GM12878 (cell line): ENCODE results near the gene AOAH. TPM values are rescaled to one million over a fixed set of nuclear protein-coding genes. Genes with fewer than 3 reads are reported as not detected.

ENCODE experiments used
- ATAC-seq: fragments of 200-7000 bp; cut with Tn5 transposase; 3 replicates; pipeline ENCODE4 v1.9.1; 2020; ENCODE audit warnings: mild to moderate bottlenecking, moderate library complexity
- BruUV-seq: library from RNA; stranded (reverse); fragments of 400-500 nt; replicated peaks from 2 replicates; lab custom pipeline; 2021; lab: Mats Ljungman, UMichigan
- CTCF ChIA-PET: fragments of 300-600 bp; sonication (Branson Sonifier 250); formaldehyde crosslinking; extraction: SDS; loops from one replicate; lab custom pipeline; 2021; ENCODE audit warnings: inconsistent platforms; lab: Yijun Ruan, JAX
- POLR2A ChIA-PET: fragments of 350-600 bp; formaldehyde crosslinking; extraction: SDS; loops from one replicate; lab custom pipeline; 2021; ENCODE audit warnings: inconsistent platforms; lab: Charles Lee
- RAD21 ChIA-PET: fragments of 300-600 bp; sonication (Branson Sonifier 250); formaldehyde crosslinking; loops from one replicate; lab custom pipeline; 2023; ENCODE audit warnings: antibody characterized with exemption; ENCODE audit not compliant: unreplicated experiment; lab: Charles Lee
- SMC1A ChIA-PET: fragments of 300-600 bp; sonication (Branson Sonifier 250); formaldehyde crosslinking; loops from one replicate; lab custom pipeline; 2023; ENCODE audit not compliant: unreplicated experiment, uncharacterized antibody; lab: Charles Lee
- DNase-seq: peaks from one replicate; pipeline ENCODE4 v3.0.0-alpha.2; 2011; ENCODE audit warnings: low read depth, low spot score
- FAIRE-seq: peaks from 3 replicates; lab custom pipeline; 2011; peaks lifted over from hg19 to GRCh38; lab: Jason Lieb, UNC
- H2AFZ ChIP-seq: 2 replicates; pipeline ENCODE4 v1.6.0; 2011; ENCODE audit warnings: low read depth, low read length, control low read depth; ENCODE audit not compliant: control insufficient read depth
- H3K27ac ChIP-seq: 2 replicates; pipeline ENCODE4 v1.5.1; 2011; ENCODE audit warnings: control low read depth; ENCODE audit not compliant: control insufficient read depth, insufficient read depth
- H3K27me3 ChIP-seq, 2 experiments: replicated peaks in 1 of 2; 2 replicates each; pipeline versions ENCODE4 v1.6.0 to v1.6.1; 2011; ENCODE audit warnings: low read length in 1 of 2; ENCODE audit not compliant: control insufficient read depth in 2 of 2, insufficient read depth in 2 of 2
- H3K36me3 ChIP-seq, 2 experiments: 2 replicates each; pipeline ENCODE4 v1.5.1; 2011; ENCODE audit warnings: low read length in 1 of 2; ENCODE audit not compliant: control insufficient read depth in 2 of 2, insufficient read depth in 2 of 2
- H3K4me1 ChIP-seq: 2 replicates; pipeline ENCODE4 v1.6.1; 2011; ENCODE audit warnings: mild to moderate bottlenecking, low read length, moderate library complexity, mixed read lengths; ENCODE audit not compliant: control insufficient read depth, insufficient read depth
- H3K4me2 ChIP-seq: 2 replicates; pipeline ENCODE4 v1.6.0; 2011; ENCODE audit warnings: control low read depth; ENCODE audit not compliant: control insufficient read depth, insufficient read depth
- H3K4me3 ChIP-seq: fragments of 200-600 bp; sonication (generic); 2 replicates; pipeline ENCODE4 v1.5.1; 2016
- H3K79me2 ChIP-seq: 2 replicates; pipeline ENCODE4 v1.6.0; 2011; ENCODE audit warnings: low read length; ENCODE audit not compliant: control insufficient read depth, insufficient read depth
- H3K9ac ChIP-seq: 2 replicates; pipeline ENCODE4 v1.8.0; 2011; ENCODE audit warnings: low read length, control low read depth, mixed read lengths; ENCODE audit not compliant: control insufficient read depth, insufficient read depth
- H3K9me3 ChIP-seq: replicated peaks from 3 replicates; pipeline ENCODE4 v1.5.1; 2011; ENCODE audit warnings: mild to moderate bottlenecking, low read length; ENCODE audit not compliant: control insufficient read depth, insufficient read depth
- H4K20me1 ChIP-seq: 2 replicates; pipeline ENCODE4 v1.6.0; 2011; ENCODE audit not compliant: control insufficient read depth, insufficient read depth
- ATF7 ChIP-seq: fragments of 450-650 bp; IDR thresholded peaks from 2 replicates; pipeline ENCODE4 v1.6.1; 2016; ENCODE audit warnings: low read depth, mild to moderate bottlenecking
- EED ChIP-seq: sonication (generic); IDR thresholded peaks from 2 replicates; pipeline ENCODE4 v1.6.1; 2016; ENCODE audit warnings: antibody characterized with exemption, low read depth
- HDAC6 ChIP-seq: fragments of 200-600 bp; sonication (generic); IDR thresholded peaks from one replicate; pipeline ENCODE4 v1.8.0; 2017; ENCODE audit warnings: antibody characterized with exemption; ENCODE audit not compliant: unreplicated experiment
- IKZF2 ChIP-seq, 2 experiments: fragments of 450-650 bp; IDR thresholded peaks; 2 replicates each; pipeline ENCODE4 v1.6.1; 2017; ENCODE audit warnings: mild to moderate bottlenecking in 2 of 2, moderate library complexity in 2 of 2
- MTA2 ChIP-seq: fragments of 450-650 bp; IDR thresholded peaks from 2 replicates; pipeline ENCODE4 v1.6.1; 2016; ENCODE audit warnings: low read depth, mild to moderate bottlenecking, moderate library complexity
- MTA3 ChIP-seq: IDR thresholded peaks from 2 replicates; pipeline ENCODE4 v1.6.1; 2012; ENCODE audit warnings: low read length, inconsistent platforms, borderline replicate concordance
- NFIC ChIP-seq: IDR thresholded peaks from 2 replicates; pipeline ENCODE4 v1.6.1; 2012; ENCODE audit warnings: low read depth, mild to moderate bottlenecking, inconsistent platforms, low read length, moderate library complexity
- PKNOX1 ChIP-seq: fragments of 450-650 bp; IDR thresholded peaks from 2 replicates; pipeline ENCODE4 v1.6.1; 2016; ENCODE audit warnings: mild to moderate bottlenecking
- RUNX3 ChIP-seq: IDR thresholded peaks from 2 replicates; pipeline ENCODE4 v1.6.1; 2012; ENCODE audit warnings: low read length, inconsistent platforms
- SMAD5 ChIP-seq: IDR thresholded peaks from 2 replicates; pipeline ENCODE4 v1.6.1; 2016; ENCODE audit warnings: antibody characterized with exemption, low read depth
- SP1 ChIP-seq: IDR thresholded peaks from one replicate; pipeline ENCODE4 v1.6.1; 2011; ENCODE audit warnings: low read depth, low read length
- WRNIP1 ChIP-seq: IDR thresholded peaks from 2 replicates; pipeline ENCODE4 v1.6.1; 2011; ENCODE audit warnings: low read depth, low read length, improper control_type of control experiment, borderline replicate concordance
- WGBS: methylation state at CpG from one replicate; pipeline ENCODE4 v1.1.6; 2016; ENCODE audit warnings: low lambda C conversion rate; ENCODE audit not compliant: insufficient replicate concordance, insufficient coverage; ENCODE audit errors: missing lambda C conversion rate; 5-methylcytosine and 5-hydroxymethylcytosine counted together
- in situ Hi-C: fragments of 300-500 bp; cut with MboI; formaldehyde crosslinking; loops from 9 replicates; pipeline ENCODE4 v1.14.3; 2018; ENCODE audit warnings: mixed read lengths
- intact Hi-C: fragments of 100-400 bp; cut with micrococcal nuclease; formaldehyde crosslinking; loops from one replicate; pipeline ENCODE4 v1.14.2; 2022; ENCODE audit not compliant: unreplicated experiment
- polyA plus RNA-seq, 11 experiments: library from polyadenylated mRNA; depleted of rRNA in 4 of 11; unstranded in 6 of 11; stranded (reverse) in 5 of 11; fragments of >200 nt; fragmentation: Nextera tagmentation in 4 of 11; fragmentation: Illumina TruSeq in 1 of 11; extraction: Ambion mirVana in 4 of 11; extraction: Trizol in 1 of 11; gene quantifications; 1 replicate in 1 of 11; 2 replicates in 10 of 11; pipeline versions ENCODE4 v1.2.1 to v1.2.3, GENCODE V29; 2011 to 2016; ENCODE audit warnings: inconsistent platforms in 2 of 11, missing spikeins in 2 of 11, low read depth in 1 of 11
- total RNA-seq, 4 experiments: library from RNA; depleted of rRNA in 3 of 4; stranded (reverse); fragments of >200 nt in 3 of 4; fragmentation: Illumina TruSeq in 1 of 4; extraction: Trizol in 1 of 4; gene quantifications; 2 replicates each; pipeline versions ENCODE4 v1.2.1 to v1.2.3, GENCODE V29; 2013 to 2021

AOAH gene
- total and polyA plus RNA-seq, 10 of the 15 experiments (the other 5 are each of a cell fraction or from before 2014, with no cell fraction given) = 0.32 to 2.8 (median 1.4) TPM

GRCh38 chr7:36748017-36748487 is 23.8 kb upstream of the AOAH start:
- RAD21 ChIA-PET = interaction anchor here (0.6 to 1.5 kb wide), 4 partner anchors 8 to 434 kb away, joined by 3 to 4 read pairs (median 3); no protein-coding TSS in a partner anchor
- ATAC-seq = peak; percentile 88

GRCh38 chr7:36747280-36748016 is 23.2 kb upstream of the AOAH start:
- CTCF ChIA-PET = interaction anchor here (1.1 to 1.8 kb wide), 5 partner anchors 9 to 213 kb away, joined by 3 to 5 read pairs (median 3); no protein-coding TSS in a partner anchor
- RAD21 ChIA-PET = interaction anchor here (0.6 to 1.5 kb wide), 4 partner anchors 9 to 435 kb away, joined by 3 to 4 read pairs (median 3); no protein-coding TSS in a partner anchor
- Histone ChIP-seq H3K9me3 (peaks cover 3% of the 10 kb centered on the region; the same call in 1 of the 3 replicates), H2AFZ (no peak overlapping the region), H3K36me3 (no peaks in the 10 kb centered on the region), H3K4me3 (no peak overlapping the region), H3K9ac (no peak overlapping the region), H4K20me1 (no peaks in the 10 kb centered on the region), H3K27me3 (no peaks in the 10 kb centered on the region), H3K4me2 (no peak overlapping the region), H3K27ac (no peak overlapping the region), H3K4me1 (peaks cover 12% of the 10 kb centered on the region), H3K79me2 (no peaks in the 10 kb centered on the region)
- 60% methylated on average over 4 of the region's 4 CpGs for WGBS
- no TSS peak for BruUV-seq
- POLR2A ChIA-PET = no interaction called here
- ATAC-seq = peak; percentile 41
- FAIRE-seq = no peak
- SMC1A ChIA-PET = interaction anchor here (0.5 to 1.3 kb wide), 5 partner anchors 12 to 626 kb away, joined by 3 to 9 read pairs (median 3); no protein-coding TSS in a partner anchor
- DNase-seq = no peak
- intact Hi-C loops (no loop called here), in situ Hi-C loops (no loop called here)
- peak; percentile 46; the same call in 1 of the 2 replicates for TF ChIP-seq ATF7
- TF ChIP-seq SMAD5 = no peak
- peak; percentile 50; the same call in 1 of the 2 replicates for TF ChIP-seq MTA2
- TF ChIP-seq WRNIP1 = no peak
- peak in 1 of 2 experiments; percentile 36; a peak in 2 of 4 replicates for TF ChIP-seq IKZF2 (IDR thresholded peaks at IDR 0.05)
- TF ChIP-seq SP1 = no peak
- no peak for TF ChIP-seq EED
- no peak for TF ChIP-seq HDAC6
- TF ChIP-seq MTA3 = no peak
- TF ChIP-seq PKNOX1 = no peak

More at GRCh38 chr7:36748017-36748487, 23.8 kb upstream of the AOAH start:
- H3K4me1 ChIP-seq = peaks cover 6% of the 10 kb centered on the region
- peaks cover 3% of the 10 kb centered on the region; the same call in 1 of the 3 replicates for H3K9me3 ChIP-seq
- no peak for FAIRE-seq
- CTCF ChIA-PET = interaction anchor here (1.1 to 1.8 kb wide), 3 partner anchors 8 to 212 kb away, joined by 3 to 5 read pairs (median 3); no protein-coding TSS in a partner anchor
- no peak overlapping the region for H3K4me3 ChIP-seq
- no peak overlapping the region for H3K27ac ChIP-seq
- no peak overlapping the region for H3K9ac ChIP-seq
- SMC1A ChIA-PET = interaction anchor here (0.7 to 1.3 kb wide), 4 partner anchors 12 to 30 kb away, joined by 3 to 9 read pairs (median 4); no protein-coding TSS in a partner anchor
- no peak overlapping the region for H2AFZ ChIP-seq
- BruUV-seq = no TSS peak
- no peaks in the 10 kb centered on the region for H3K79me2 ChIP-seq
- in situ Hi-C loops = no loop called here
- POLR2A ChIA-PET = no interaction called here
- no peaks in the 10 kb centered on the region for H3K36me3 ChIP-seq
- intact Hi-C loops = no loop called here
- DNase-seq = no peak
- H3K4me2 ChIP-seq = 0 out of 2 replicates have a peak overlapping the region, but pooled peaks have one; percentile 11
- no peak for TF ChIP-seq NFIC
- TF ChIP-seq RUNX3 = peak; percentile 30; the same call in 1 of the 2 replicates
- TF ChIP-seq IKZF2 (IDR thresholded peaks at IDR 0.05) = peak in 1 of 2 experiments; percentile 13; a peak in 2 of 4 replicates
- H4K20me1 ChIP-seq = no peaks in the 10 kb centered on the region
- WGBS = 2% methylated on average over 7 of the region's 7 CpGs
- no peaks in the 10 kb centered on the region for H3K27me3 ChIP-seq
